GM21526 (cell line): ENCODE data around the gene CD160.
A peak's percentile ranks its signal among the peaks of the same experiment; 100 is the strongest.
"Not testable (repeated sequence)": the region's sequence is repeated elsewhere in the genome, so short reads cannot be mapped to it uniquely, and the experiment has no call there.

Source experiments
- ATAC-seq: cut with Tn5 transposase; IDR thresholded peaks from one replicate; pipeline ENCODE4 v1.9.1; 2021; ENCODE audit warnings: moderate library complexity; ENCODE audit not compliant: unreplicated experiment, low FRiP score

Gene CD160

GRCh38 chr1:145708063-145708462, 11.2 kb upstream of the CD160 start:
- no peak for ATAC-seq

GRCh38 chr1:145710291-145711027, 8.8 kb upstream of the CD160 start:
- ATAC-seq = no peak

GRCh38 chr1:145711213-145711651, 8.1 kb upstream of the CD160 start:
- ATAC-seq = no peak

- no peak for ATAC-seq
Measured at GRCh38 chr1:145714524-145715111, 4.7 kb upstream of the CD160 start.

GRCh38 chr1:145716641-145717345, 2.5 kb upstream of the CD160 start:
- ATAC-seq = no peak

- ATAC-seq = no peak
Measured at GRCh38 chr1:145717833-145718232, 1.5 kb upstream of the CD160 start.

GRCh38 chr1:145718465-145718864, 834 bp upstream of the CD160 start:
- not testable (repeated sequence) for ATAC-seq

GRCh38 chr1:145720556-145720877, 1.2 kb downstream of the CD160 start:
- ATAC-seq = no peak

- peak; percentile 58 for ATAC-seq
Measured at GRCh38 chr1:145720878-145721671, 1.8 kb downstream of the CD160 start.

GRCh38 chr1:145726193-145726592, 6.9 kb downstream of the CD160 start:
- not testable (repeated sequence) for ATAC-seq

- ATAC-seq = no peak
Measured at GRCh38 chr1:145729196-145729595, 9.9 kb downstream of the CD160 start.

- no peak for ATAC-seq
Measured at GRCh38 chr1:145729666-145730436, 10.6 kb downstream of the CD160 start.

GRCh38 chr1:145730467-145730866, 11.2 kb downstream of the CD160 start:
- ATAC-seq = no peak

GRCh38 chr1:145730900-145731299, 11.6 kb downstream of the CD160 start:
- no peak for ATAC-seq

- ATAC-seq = no peak
Measured at GRCh38 chr1:145736191-145736590, 16.9 kb downstream of the CD160 start.

GRCh38 chr1:145740269-145740668, 21.0 kb downstream of the CD160 start:
- no peak for ATAC-seq

- ATAC-seq = no peak
Measured at GRCh38 chr1:145747398-145748247, 28.3 kb downstream of the CD160 start.

- no peak for ATAC-seq
Measured at GRCh38 chr1:145750426-145750825, 31.1 kb downstream of the CD160 start.

GRCh38 chr1:145751491-145752037, 32.3 kb downstream of the CD160 start:
- no peak for ATAC-seq
